ENCODE results near the gene L1CAM.

L1CAM gene

GRCh38 chrX:153902385-153902784 lies 16.4 kb upstream of the L1CAM start:
- DNase-seq, result no peak

GRCh38 chrX:153901753-153902140 lies 15.8 kb upstream of the L1CAM start:
- DNase-seq, result no peak

GRCh38 chrX:153900831-153901752 lies 15.1 kb upstream of the L1CAM start:
- DNase-seq, result peak in 1 of 2 donors; percentile 23

DNA sequence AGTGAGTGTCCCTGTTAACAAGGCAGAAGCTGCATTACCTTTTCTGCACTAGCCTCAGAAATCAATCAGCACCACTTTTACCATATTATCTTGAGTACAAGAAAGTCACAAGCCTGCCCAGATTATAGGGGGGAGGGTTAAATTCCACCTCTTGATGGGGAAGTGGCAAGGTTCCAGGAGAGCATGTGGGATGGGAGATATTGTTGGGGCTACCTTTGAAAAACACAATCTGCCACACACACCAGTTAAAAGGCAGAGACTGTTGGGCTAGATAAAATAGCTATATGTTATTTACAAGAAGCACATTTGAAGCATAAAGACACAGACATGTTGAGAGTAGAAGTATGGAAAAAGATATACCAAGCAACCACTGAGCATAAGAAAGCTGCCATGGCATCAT lies 11.9 kb upstream of the L1CAM start:
- no peak for DNase-seq

DNA sequence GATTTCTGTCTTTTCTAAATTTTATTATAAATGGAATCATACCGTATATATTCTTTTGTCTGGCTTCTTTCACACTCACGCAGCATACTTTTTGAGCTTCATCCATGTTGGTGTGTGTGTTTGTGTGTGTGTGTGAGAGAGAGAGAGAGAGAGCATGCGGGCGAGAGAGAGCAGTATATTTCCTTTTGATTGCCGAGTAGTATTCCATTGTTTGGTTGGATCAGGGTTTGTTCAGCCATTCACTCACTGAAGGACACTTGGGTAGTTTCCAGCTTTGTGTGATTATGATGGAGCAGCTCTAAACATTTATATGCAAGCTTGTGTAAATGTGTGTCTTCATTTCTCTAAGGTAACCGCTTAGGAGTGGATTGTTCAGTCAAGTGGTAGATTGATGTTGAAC lies 3.1 kb upstream of the L1CAM start:
- DNase-seq, result no peak

- no peak for DNase-seq
Measured at GRCh38 chrX:153888344-153888743, 2.4 kb upstream of the L1CAM start.

DNA sequence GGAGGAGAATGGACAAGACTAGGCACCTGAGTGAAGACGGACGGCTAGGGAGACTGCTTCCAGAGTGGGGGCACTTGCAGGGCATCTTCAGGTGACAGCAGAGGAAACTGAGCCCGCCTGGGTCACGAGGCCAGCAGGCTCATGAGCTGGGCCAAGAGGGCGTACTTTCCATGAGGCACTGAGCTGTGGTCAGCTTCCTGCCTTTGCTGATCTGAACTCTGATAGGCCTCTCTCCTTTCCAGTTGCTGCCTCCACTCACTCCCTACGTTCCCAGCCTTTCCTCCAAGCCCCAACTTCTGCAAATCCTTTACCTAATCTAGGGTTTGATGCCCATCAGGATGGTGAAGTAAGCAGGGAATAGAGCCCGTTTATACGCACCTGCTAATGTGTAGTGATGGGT lies 1.4 kb upstream of the L1CAM start:
- DNase-seq, result no peak

GRCh38 chrX:153886915-153887314 lies 942 bp upstream of the L1CAM start:
- no peak for DNase-seq

DNA sequence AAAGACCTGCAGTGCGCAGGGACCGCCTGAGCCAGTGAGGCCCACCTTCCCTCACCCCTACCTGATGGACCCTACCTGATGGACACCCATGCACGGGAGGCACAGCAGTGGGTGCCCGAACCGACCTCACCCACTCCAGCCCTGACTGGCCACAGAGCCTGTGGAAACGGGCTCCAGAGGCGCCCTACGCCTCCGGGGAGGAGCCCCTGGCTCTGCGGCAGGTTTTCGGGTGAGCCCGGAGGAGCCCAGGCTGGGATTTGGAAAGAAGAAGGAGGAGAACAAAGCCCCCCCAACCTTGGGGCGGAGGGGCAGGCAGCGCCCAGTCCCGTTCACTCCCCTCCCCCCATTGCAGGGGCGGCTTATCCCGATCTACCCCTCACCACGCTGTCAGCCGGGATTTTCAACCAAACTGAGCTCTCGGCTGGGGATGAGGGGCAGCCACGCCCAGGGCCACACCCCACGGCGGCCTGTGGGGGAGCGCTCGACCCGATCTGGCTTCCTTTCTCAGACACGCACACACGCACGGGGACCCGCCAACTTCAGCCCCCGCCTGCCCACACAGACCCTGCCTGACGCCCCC lies 675 bp downstream of the L1CAM start:
- DNase-seq, result no peak

GRCh38 chrX:153884590-153884989 lies 1.4 kb downstream of the L1CAM start:
- DNase-seq, result no peak

- no peak for DNase-seq
Measured at GRCh38 chrX:153884136-153884535, 1.8 kb downstream of the L1CAM start.

DNA sequence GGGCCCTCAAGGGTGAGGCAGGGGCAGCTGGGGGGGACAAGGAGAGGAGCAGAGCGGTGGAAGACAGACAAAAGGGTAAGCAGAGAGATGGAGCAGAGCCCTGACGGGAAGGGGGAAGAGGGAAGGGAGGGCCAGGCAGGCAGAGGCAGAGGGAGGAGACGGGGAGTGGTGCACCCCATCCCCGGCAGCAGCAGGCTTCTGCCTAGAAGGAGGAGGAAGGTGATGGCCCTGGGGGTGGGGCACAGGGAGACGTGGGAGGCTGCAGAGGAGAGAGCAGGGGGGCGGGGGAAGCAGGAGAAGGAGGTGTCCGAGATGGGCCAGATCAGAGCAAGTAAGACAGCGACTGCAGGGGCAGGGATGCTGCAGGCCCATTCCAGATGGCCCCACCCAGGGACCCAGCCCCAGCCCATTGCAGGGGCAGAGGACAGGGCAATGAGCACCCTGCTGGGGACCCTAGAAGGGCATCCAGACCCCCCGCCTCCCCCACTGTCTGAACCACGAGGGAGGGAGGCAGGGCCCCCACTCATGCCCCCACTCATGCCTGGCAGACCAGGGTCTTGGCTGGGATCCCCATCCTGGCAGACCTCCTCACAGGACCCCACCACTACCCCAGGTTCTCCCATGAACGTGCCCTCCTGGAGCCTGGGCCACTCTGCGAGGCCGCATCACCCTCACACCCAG lies 2.7 kb downstream of the L1CAM start:
- no peak for DNase-seq

- no peak for DNase-seq
Measured at GRCh38 chrX:153882557-153882956, 3.4 kb downstream of the L1CAM start.

- DNase-seq, result no peak
Measured at GRCh38 chrX:153882086-153882498, 3.9 kb downstream of the L1CAM start.

GRCh38 chrX:153881281-153881680 lies 4.7 kb downstream of the L1CAM start:
- DNase-seq, result no peak

DNA sequence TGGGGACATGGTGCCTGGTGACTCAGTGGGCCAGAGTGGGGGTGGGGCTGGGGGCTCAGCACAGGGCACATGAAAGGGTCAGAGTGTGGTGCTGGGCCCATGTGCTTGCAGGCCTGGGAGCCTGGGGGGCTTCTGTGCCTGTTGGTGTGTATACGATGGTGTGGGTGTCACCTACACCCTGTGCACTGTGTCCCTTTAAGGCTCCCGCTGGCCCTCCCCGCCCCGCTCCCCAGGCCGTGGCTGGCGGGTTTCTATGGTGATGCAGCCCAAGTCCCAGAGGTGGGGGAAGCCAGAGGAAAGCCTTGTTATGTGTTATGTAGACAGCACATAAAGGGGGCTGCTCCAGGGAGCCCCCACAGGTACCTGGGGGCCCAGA lies 5.5 kb downstream of the L1CAM start:
- DNase-seq, result no peak

DNA sequence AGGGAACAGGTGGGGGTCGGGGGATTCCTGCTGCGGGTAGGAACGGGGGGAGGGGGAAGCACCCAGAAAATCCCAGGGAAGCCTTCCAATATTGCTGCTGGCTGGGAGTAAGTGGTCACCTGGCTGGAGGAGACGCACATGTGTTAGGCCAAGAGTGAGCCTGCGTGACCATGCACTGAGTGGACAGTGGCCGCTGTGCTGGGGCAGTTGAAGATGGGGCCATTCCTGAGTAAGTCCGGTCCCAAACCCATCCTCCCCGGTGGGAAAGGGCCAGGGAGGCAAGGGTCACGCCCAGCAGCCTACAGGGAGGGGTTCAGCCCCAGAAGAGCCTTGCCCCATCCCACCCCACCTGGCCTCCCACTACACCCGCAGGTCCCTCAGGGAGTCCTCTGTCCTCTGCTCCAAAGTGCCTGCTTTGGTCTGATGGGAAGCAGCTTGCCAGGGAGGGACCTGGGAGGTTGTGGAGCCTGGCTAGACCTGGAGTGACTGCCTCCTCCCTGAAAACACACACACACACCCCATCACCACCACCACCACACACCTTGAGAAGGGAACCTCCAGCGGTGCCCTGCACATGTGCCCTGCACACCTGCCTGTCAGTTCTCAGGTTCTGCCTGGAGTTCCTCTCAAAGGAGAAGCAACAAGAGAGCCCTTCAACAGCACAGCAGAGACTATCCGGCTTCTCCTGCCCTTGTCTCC lies 6.1 kb downstream of the L1CAM start:
- DNase-seq, result no peak

- DNase-seq, result no peak
Measured at GRCh38 chrX:153878969-153879653, 6.9 kb downstream of the L1CAM start.

DNA sequence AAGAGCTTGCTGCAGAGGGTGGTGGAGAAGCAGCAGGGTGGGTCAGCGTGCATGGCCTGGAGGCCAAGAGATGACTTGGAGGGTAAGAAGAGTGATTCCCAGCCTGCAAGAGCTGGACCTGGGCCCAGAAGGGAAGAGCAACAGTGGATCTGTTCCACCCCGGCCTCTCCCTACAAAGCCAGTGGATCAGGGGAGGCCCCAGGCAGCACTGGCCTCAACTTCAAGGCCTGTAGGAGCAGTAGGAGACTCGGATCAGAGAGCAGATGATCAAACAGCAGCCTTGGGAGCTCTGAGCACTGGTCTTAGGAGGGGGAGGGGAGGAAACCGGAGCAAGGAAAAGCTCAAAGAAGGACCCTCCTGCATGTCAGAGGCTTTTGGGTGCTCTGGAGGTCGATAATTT lies 7.6 kb downstream of the L1CAM start:
- DNase-seq, result no peak

DNA sequence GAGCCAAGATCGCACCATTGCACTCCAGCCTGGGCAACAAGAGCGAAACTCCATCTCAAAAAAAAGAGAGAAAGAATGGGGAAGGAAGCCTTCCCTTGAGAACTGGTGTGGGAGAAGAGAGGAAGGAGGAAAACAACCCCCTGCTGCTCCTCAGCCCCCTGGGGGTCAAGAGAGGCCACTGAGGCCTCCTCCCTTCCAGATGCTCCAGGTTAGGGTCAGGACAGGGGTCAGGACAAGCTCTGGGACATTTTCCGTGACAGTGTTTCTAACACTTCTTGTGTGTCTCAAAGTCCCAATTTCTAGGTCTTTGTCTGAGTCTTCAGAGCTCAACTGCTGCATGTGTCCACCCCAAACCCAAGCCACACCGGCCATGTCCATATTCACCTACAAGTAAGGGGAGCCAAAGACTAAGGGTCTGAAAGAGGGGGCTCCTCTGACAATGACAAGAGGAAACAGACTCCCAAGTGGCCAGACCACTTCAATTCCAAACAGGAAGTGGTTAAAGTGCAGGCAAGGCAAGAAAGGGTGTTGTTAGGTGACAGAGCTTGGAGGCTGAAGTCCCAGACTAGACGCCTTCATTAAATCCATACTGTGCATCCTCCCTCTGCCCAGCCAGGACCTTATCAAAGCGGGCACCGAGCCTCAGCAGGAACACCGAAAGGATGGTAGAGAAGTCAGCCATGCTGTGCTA lies 8.3 kb downstream of the L1CAM start:
- no peak for DNase-seq

DNA sequence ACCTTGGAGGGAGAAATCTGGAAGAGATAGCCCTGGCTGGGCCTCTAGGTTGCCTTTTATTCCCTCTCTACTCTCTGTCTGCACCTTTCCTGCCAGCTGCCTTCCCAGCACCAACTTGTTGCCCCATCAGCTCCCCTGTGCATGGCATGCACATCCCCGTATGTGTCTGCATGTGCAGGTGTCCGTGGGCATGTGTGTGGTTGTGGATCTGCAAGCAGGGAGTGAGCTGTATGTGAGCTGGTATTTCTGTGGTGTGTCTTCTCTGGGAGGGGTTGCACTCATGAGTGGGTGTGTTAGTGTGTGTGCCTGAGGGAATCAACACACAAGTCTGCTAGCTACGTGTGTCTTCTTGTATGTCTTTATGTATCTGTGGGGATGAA lies 9.9 kb downstream of the L1CAM start:
- no peak for DNase-seq

All from stimulated activated CD4-positive, alpha-beta T cell treated with anti-CD3 and anti-CD28 coated beads, Interleukin-2, amount 100 ng/mL, for 48 hours (primary cell).